Hematopoietic multipotent progenitor cell treated with erythropoietin and hydrocortisone succinate and interleukin-3 and kit ligand, for 17 days (in vitro differentiated cells): Measurements from ENCODE around the gene C17orf50.
A peak's percentile ranks its signal among the peaks of the same experiment; 100 is the strongest.

Source experiments
- DNase-seq: peaks from one replicate; pipeline ENCODE4 v3.0.0-alpha.2; 2015; ENCODE audit warnings: low spot score

Gene C17orf50

DNA sequence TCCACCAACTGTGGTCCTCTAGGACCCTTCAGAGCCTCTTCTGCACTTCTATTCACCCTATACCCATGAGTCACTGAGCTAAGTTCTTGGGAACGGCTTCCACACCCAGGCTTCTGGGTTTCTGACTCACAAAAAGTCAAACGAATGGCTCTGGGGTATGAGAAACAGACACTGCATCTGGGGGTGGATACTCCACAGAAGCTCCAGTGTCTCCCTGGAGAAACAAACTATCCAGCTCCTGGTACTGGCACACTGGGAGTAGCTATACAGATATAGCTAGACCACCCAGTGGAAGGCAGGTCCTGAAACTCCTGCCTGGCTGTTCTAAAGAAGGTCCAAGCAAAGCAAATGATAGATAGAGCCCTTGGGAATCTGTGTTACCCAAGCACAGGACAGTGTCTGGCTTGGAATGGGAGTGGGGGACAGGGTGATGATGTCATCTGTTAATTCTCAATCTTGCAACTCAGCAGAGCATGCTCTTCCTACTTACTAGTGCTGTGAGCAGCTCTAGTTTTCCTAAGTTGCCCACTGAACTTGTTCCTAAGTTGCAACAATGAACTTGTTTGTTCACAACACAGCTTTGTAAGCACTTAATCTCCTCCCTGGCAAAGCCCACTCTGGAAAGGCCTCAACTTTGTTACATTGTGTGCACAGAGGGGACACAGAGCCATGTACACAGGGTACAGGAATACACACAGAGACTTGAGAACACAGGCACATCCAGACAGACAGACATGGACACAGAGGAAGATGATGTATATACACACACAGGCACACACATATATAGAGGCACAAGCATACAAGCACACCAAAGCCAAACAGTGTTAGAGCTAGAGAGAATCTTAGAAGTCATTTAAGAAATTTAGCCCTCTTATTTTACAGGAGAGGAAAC lies 28.0 kb downstream of the C17orf50 start:
- DNase-seq, result no peak

DNA sequence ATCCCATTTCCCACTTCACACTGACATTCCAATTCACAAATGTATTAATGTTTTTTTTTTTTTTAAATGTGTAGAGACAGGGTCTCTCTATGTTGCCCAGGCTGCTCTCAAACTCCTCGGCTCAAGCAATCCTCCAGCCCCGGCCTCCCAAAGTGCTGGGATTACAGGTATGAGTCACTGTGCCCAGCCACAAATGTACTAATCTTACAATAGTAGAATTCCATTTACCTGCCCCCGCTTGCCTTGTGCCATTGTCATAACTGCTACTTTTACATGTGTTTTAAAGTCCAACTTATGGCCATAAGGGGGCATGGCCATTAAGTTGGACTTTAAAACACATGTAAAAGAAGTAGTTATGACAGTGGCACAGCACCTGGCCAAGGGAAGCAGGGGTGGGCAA lies 30.2 kb downstream of the C17orf50 start:
- DNase-seq, result no peak

DNA sequence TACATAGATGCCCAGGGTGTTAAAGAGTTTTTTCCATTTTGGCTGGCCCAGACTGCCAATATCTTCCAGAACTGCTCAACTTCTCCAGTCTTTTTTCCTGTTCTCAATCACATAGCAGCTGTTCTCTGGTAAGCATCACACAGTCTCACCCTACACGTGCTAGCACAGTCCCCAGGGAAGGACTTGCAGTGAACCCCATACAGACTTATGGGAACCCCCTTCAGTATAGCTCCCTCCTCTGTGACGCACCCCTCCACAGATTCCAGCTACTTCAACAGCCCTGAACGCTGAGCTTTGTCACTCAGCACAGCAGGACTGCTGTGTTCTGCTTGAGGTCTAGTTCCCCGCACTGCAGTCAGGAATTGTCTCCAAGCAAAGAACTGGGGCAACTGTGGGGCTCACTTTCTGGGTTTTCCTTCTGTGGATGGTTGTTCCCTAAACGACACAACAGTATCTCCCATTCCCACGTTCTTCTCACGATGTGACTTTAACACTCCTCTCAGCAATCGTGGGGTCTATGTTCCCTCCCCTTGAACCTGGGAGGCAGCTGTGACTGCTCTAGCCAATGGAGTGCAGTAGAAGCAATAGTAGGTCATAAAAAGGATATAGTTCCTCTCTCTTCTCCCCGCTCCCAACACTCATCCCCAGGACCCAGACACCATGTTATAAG lies 31.1 kb downstream of the C17orf50 start:
- no peak for DNase-seq

DNA sequence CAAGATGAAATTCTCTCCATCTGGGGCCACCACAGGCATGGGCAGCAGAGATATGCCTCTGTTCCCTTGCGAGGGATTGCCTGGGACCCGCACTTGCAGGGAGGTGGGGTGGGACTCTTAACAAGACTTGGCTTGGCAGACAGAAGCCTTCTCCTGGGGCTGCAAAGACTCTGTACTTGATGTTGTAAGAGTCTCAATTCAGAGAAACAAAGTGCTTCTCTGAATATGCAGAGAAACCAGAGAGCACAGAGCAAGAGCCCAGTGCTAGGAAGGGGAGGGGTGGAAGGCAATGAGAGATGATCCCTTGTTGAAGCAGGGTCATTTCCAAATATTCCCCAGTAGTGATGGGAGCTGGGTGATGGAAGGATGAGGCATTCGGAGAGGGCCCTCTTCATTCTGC lies 32.6 kb downstream of the C17orf50 start:
- DNase-seq, result no peak

DNA sequence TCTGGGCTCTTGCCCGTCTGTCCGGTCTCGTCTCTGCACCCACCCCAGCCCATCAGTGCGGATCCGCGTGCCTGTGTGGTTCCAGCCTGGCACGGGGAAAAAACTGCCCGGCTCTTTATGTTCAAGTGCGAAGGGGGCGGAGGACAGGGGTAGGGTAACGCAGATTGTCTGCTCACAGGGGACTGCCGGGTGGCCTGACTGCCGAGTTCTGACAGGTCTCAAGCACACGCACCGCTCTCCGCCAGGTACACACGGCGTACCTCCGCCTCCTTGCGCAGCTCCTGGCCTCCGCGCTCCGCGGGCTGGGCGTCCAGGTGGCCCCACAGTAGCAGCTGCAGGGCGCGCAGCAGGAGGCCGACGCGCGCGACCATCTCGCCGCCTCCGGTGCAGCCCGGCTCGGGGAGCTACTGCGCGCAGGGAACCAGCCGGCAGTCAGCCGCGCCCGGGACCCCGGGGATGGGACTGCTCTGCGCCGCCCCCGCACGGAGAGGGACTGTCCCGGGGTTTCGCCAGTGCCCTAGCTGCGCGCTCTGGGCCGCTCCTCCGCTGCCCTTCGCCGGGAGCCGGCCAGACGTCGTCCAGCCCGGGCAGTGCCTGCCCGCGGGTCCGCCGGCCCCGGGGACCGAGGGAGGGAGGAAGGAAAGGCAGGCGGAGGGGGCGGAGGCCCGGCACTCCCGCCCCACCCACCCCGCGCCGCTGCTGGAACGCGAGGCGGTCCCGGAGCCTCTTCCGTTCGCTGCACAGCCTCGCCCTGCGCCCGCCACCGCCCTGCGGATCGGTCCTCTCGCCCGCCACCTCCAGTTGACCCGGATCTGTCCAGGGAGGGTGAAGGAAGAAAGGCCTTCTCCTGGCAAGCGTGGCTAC lies 34.6 kb downstream of the C17orf50 start, which contains the start of gene MMP28:
MMP28 (minus strand) TSS at position 635 of the 864 bp plus-strand sequence; CDS start at position 371, 264 bp downstream.
- DNase-seq, result no peak

DNA sequence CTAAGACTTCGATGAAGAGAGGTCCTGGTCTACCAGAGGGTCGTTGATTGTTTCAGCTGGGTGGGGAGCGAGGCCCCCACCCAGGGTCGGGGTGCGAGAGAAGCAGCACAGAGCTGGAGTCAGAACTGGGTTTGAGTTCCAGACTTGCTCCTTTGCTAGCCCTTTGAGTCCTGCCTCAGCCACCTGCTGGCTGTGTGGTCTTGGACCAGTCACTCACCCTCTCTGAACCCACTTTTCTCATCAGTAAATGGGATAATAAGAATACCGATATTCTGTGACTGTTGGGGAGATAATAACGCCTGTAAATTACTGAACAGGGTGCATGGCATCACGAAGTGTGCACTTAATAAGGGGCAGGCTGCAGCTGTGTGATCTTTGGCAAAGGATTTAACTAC lies 35.2 kb downstream of the C17orf50 start:
- no peak for DNase-seq

DNA sequence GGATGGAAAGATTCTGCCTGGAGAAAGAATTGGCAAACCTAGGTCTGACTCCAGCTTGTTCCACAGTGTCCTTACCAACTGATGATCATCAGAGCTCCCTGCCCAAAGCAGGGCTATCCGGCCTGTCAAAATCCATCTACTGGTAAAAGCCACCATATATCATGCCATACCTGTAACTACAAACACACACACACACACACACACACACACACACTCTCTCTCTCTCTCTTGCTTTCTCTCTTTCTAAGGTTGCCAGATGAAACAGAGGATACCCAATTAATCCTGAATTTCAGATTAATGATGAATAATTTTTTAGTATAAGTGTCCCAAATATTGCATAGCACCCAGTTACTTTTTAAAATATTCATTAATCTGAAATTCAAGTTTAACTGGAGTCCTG lies 36.3 kb downstream of the C17orf50 start:
- DNase-seq, result no peak

DNA sequence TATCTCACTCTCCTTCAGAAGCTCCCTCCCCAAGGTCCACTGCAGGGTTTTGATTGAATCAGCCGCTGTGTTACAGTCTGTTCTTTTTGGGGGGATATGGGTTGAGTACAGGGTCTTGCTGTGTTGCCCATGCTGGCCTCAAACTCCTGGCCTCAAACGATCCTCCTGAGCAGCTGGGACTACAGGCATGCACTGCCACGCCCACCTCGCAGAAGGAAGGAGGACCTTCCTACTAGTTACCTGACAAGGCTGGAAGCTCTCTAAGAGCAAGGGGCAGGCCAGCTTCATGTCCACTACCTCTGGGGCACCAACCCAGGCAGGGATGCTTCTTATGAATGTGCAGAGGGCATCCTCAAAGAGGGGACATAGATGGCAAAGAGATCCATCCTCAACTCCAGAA lies 36.7 kb downstream of the C17orf50 start:
- no peak for DNase-seq

DNA sequence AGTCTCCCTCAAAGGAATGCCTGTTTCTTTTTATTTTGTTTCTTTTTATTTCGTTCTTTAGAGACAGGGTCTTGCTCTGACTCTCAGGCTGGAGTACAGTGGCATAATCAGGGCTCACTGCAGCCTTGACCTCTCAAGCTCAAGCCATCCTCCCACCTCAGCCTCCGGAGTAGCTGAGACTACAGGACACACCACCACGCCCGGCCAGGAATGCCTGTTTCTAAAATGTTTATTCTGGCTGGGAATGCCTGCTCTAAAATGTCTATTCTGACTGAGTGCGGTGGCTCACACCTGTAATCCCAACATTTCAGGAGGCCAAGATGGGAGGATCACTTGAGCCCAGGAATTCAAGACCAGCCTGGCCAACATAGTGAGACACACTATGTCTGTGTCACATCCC lies 37.2 kb downstream of the C17orf50 start:
- DNase-seq, result no peak

DNA sequence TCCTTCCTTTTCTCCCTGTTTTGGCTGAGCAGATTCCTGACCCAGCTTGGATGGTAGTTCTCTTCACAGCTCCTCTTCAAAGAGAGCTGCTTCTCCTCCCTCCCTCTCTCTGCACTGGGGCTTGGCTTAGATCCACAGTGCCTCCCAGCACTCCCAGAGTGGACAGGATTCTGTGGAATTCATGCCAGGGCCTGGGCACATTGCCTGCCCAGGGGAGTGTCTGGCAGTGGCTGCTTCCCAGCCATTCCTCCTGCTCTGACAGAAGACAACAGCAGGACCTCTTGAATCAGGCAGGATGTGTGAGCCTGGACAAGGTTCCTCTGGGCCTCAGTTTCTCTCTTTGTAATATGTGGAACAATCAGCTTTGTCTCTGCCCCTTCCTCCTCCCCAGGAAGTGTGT lies 39.3 kb downstream of the C17orf50 start:
- no peak for DNase-seq

DNA sequence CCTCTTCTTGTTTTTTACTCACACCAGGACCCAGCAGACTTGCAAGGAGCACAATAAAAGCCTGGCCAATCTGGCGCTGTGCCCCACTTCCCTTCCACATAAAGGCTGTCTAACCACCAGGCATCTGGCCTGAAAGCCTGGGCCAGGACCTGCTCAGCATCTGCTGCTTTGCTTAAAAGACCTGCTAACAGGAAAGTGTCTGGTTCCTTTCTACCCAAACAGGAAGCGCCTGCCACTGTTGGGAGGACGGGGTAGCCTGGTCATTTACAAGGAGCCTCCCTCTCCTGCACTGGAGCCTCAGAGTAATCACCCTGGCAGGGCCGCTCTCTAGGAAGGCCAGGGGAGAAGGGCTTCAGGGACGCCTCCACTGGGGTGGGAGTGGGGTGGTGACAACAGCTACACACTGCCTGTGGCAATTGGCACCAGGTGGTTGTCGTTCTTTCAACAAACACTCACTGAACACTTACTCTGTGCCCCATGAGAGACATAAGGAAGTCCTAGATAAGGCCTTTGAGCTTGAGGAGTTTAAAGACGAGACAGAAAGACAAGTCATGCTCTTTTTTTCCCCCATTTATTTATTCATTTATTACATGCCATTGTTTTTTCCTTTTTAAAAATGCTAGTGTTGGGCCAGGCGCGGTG lies 41.0 kb downstream of the C17orf50 start:
- DNase-seq, result no peak

DNA sequence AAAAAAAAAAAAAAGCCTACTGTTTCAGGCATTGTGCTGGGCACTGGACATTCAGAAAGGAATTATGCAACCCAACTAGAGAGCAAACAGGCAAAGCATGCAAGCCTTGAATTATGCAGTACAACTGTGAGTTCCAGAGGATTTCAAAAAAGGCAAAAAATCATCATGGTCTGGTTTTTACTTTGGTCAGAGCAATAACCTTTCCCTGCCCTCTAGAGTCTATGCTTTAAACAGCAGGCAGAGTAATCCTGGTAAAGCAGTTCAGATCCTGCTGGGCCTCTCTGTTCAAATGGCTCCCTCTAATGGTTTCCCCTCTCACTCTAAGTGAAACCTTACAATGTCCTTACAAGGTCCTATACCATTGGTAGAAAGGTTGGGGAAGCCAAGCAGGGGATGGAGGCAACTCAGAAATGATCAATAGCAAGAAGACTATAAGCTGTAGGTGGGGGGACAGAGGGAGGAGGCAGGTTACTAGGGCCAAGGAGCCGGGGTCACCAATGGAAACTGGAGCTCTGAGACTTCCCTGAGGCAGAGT lies 44.0 kb downstream of the C17orf50 start:
- DNase-seq, result peak; percentile 64

DNA sequence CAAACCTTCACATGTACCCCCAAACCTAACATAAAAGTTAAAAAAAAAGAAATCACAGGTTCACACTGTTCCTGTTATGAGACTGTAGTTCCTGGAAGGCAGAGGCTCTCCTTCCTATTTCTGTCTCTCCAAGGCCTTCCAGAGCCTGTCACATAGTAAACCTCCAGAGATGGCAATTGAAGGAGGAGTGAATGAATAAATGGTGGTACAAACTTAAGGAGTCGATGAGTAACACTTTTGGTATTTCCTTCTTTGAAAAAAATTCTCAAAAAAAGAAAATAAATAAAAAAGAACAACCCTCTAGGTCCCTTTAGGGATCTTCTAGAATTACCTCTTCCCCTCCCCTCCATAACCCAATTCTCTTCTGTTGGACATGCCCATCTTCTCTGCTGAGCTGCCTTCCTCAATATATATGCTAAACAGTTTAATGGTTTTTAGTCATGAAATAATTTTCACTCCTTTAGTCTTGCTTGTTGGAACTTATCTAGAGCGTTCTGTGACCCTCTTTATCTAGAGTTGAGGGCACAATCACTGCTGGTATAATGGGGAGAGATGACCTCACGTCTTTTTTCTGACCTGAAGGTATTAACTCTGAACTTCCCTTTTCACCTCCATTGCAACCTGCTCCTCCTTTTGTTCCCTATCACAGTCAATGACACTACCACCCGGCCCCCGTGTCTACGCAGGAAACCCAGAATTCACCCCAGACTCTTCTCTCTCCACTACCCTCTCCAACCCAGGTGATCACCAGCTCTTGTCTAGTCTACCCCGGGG lies 46.9 kb downstream of the C17orf50 start:
- no peak for DNase-seq

DNA sequence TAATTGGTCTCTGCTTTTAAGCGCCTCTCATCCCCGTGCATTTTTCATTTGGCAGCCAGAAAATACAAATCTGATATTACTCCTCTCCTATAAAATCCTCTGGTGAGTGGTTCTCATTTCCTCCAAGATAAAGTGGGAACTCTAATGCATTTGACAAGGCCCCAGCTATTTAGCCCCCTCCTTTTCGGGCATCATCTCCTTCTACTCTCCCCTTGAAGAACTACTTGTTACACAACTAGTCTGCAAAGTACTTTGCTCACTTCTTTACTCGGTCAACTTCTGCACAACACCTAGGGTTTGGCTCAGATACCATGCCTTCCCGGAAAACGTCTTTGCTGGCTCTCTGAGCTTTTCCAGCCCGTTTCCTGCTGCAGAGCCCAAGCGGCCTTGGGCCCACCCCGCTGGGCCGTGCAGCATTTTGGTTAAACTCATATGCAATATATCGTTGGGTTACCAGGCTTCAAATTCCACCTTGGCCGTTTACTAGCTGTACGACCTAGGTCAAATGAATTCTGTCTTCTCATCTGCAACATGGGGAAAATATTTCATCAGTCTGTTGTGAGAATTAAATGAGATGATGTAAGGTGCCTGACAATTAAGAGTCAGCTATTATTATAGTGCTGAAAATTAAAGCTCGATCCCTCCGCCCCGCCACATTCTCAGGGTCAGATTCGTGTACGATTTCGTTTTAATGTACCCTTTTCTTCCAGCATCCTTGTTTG lies 47.7 kb downstream of the C17orf50 start:
- DNase-seq, result no peak

DNA sequence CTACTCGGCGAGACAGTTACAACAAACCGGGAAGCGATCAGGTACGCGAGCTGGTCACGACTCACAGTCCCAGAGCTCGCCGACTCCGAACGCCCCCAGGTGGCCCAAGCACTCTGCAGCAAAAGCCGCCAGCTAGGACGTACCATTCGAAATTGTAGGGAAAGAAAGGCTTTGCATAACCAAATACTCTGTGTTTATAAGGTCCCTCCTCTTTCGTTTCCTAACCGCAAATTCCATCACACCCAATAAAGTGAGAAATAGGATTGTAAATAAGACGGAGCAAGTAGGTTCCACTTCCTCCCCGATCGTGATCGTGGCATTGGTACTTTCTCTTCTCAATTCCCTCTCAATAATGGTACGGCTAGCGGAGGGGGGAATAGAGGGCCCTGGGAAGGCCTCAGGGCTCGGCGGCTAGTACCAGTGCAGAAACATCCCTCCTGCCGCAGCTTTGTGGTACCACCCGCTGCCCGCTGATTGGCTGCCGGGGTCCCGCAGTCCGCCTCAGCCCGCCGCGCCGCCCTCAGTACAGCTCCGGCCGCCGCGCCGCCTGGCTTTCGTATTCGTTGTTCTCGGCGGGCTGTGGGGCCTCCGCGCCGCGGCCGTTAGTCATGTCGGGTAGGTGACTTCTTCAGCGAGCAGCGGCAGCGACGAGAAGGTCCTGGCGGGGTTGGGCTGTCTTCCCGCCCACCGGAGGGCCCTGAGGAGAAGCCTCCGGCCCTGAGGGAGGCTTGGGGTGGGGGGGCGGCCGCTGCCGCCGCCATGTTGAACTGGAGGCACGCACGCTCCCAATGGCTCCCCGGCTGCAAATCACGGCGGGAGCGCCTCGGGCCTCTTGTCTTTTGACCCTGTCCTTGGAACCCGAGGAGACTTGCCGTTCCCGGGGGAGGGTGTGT lies 48.5 kb downstream of the C17orf50 start, which contains the start of gene TAF15:
TAF15 (plus strand) TSS at position 523 of the 893 bp plus-strand sequence; CDS start at position 609, 86 bp downstream.
- peak; percentile 97 for DNase-seq

DNA sequence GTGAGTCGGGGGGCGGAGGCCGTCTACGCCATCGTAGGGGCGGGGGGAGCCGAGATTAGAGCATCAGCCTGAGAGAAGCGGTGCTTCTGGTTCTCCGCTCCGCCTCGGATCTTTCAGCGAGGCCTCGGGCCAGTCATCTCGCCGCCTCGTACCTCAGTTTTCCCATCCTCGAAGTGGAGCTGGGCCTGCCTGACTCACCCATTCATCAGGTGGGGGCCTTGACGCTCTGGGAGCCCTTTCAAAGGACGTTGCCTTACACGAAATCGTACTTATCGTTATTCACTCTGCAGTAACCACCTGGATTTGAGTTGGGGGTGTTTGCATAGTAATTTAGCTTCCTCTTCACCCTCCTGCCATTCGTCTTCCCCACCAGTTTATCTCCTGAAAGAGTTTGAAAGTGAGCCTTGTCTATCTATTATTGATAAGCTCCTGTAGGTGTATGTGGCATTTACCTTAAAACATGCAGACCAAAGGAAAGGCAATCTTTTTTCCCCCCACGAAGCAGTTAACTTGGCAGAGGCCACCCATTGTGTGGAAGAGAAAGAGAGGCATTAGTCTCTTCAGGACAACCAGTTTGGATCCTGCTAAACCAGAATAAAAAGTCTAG lies 49.3 kb downstream of the C17orf50 start:
- DNase-seq, result peak; percentile 41

DNA sequence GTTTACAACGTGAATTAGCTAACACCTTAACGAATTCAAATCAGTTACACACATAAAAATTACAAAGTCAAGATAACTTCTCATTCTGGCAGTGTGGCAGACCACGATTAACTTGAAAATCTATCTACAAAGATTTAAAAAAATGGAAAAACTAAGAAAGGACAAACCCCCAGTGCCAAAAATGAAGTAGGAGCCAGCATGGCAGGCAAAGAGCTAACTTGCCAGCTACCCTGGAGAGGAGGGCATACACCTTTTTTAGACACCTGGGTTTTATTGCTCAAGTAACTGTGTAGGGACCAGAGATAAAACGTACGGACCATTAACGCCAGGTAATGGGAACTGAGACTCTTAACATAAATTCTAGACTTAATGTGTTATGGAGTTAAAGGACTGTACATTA lies 51.1 kb downstream of the C17orf50 start:
- DNase-seq, result no peak

DNA sequence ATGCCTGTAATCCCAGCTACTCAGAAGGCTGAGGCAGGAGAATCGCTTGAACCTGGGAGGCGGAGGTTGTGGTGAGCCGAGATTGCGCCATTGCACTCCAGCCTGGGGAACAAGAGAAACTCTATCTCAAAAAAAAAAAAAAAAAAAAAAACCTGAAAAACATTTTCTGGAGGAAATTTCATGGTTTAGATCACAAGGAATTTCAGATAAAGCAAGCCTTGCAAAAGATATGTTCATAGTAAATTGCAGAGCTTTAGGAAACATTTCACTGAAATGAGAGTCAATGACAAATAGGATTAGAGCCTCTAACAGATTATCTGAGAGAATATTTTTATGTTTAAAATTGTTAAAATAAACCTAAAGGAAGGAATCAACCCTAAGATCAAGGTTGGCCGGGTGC lies 51.8 kb downstream of the C17orf50 start:
- no peak for DNase-seq
